H9 (cell line): Measurements from ENCODE around the gene DOC2A. TPM values are rescaled to one million over a fixed set of nuclear protein-coding genes. Genes with fewer than 3 reads are reported as not detected.

Experiments
- DNase-seq: peaks from one replicate; pipeline ENCODE4 v3.0.0-alpha.2; 2017
- H2AFZ ChIP-seq: one replicate; pipeline ENCODE4 v1.6.1; 2013; ENCODE audit warnings: mild to moderate bottlenecking, low read length, control low read depth, moderate library complexity
- H2AK5ac ChIP-seq: 2 replicates; pipeline ENCODE4 v1.6.1; 2013; ENCODE audit warnings: low read length, control low read depth, mixed read lengths; ENCODE audit not compliant: insufficient read length
- H2BK120ac ChIP-seq: one replicate; pipeline ENCODE4 v1.6.1; 2013; ENCODE audit warnings: low read depth, mild to moderate bottlenecking, low read length, control low read depth, inconsistent platforms; ENCODE audit not compliant: poor library complexity, severe bottlenecking
- H2BK12ac ChIP-seq: 2 replicates; pipeline ENCODE4 v1.6.1; 2013; ENCODE audit warnings: low read length, control low read depth, mixed read lengths, low read depth; ENCODE audit not compliant: insufficient read length
- H2BK15ac ChIP-seq: 2 replicates; pipeline ENCODE4 v1.6.1; 2013; ENCODE audit warnings: low read depth, low read length, control low read depth
- H2BK20ac ChIP-seq: one replicate; pipeline ENCODE4 v1.6.1; 2013; ENCODE audit warnings: low read depth, mild to moderate bottlenecking, low read length, control low read depth, inconsistent platforms; ENCODE audit not compliant: poor library complexity, severe bottlenecking
- H2BK5ac ChIP-seq: 2 replicates; pipeline ENCODE4 v1.6.1; 2013; ENCODE audit warnings: low read length, control low read depth, mixed read lengths; ENCODE audit not compliant: insufficient read length
- H3K14ac ChIP-seq: 2 replicates; pipeline ENCODE4 v1.6.1; 2013; ENCODE audit warnings: low read length, control low read depth; ENCODE audit not compliant: insufficient read depth
- H3K18ac ChIP-seq: 2 replicates; pipeline ENCODE4 v1.6.1; 2013; ENCODE audit warnings: low read depth, mild to moderate bottlenecking, mixed read lengths, low read length, control low read depth; ENCODE audit not compliant: insufficient read length
- H3K23ac ChIP-seq: 2 replicates; pipeline ENCODE4 v1.6.1; 2013; ENCODE audit warnings: low read length, control low read depth, mixed read lengths, low read depth; ENCODE audit not compliant: insufficient read length
- H3K23me2 ChIP-seq: 2 replicates; pipeline ENCODE4 v1.6.1; 2013; ENCODE audit warnings: low read depth, mild to moderate bottlenecking, mixed read lengths, low read length, control low read depth; ENCODE audit not compliant: insufficient read length, poor library complexity, severe bottlenecking
- H3K27ac ChIP-seq: 2 replicates; pipeline ENCODE4 v1.5.1; 2013; ENCODE audit warnings: low read length, control low read depth, mixed read lengths, low read depth; ENCODE audit not compliant: insufficient read length
- H3K27me3 ChIP-seq: 2 replicates; pipeline ENCODE4 v1.6.1; 2013; ENCODE audit warnings: low read length, control low read depth, inconsistent platforms; ENCODE audit not compliant: insufficient read depth
- H3K4ac ChIP-seq: 2 replicates; pipeline ENCODE4 v1.6.1; 2013; ENCODE audit warnings: low read depth, mild to moderate bottlenecking, control low read depth, inconsistent platforms, low read length, moderate library complexity
- H3K4me1 ChIP-seq: 2 replicates; pipeline ENCODE4 v1.6.1; 2013; ENCODE audit warnings: low read length, control low read depth, inconsistent platforms; ENCODE audit not compliant: insufficient read depth
- H3K4me2 ChIP-seq: 2 replicates; pipeline ENCODE4 v1.6.1; 2013; ENCODE audit warnings: low read length, control low read depth, mixed read lengths; ENCODE audit not compliant: insufficient read length, insufficient read depth
- H3K56ac ChIP-seq: 2 replicates; pipeline ENCODE4 v1.6.1; 2013; ENCODE audit warnings: low read depth, mild to moderate bottlenecking, mixed read lengths, low read length, control low read depth; ENCODE audit not compliant: insufficient read length
- H3K79me1 ChIP-seq: 2 replicates; pipeline ENCODE4 v1.6.1; 2013; ENCODE audit warnings: low read depth, mild to moderate bottlenecking, moderate library complexity, low read length, control low read depth, inconsistent platforms; ENCODE audit not compliant: insufficient read depth, poor library complexity, severe bottlenecking
- H3K79me2 ChIP-seq: 2 replicates; pipeline ENCODE4 v1.6.1; 2013; ENCODE audit warnings: low read length, control low read depth, inconsistent platforms; ENCODE audit not compliant: insufficient read depth
- H3K9ac ChIP-seq: 2 replicates; pipeline ENCODE4 v1.6.1; 2013; ENCODE audit warnings: low read length, control low read depth, mixed read lengths; ENCODE audit not compliant: insufficient read length; ENCODE audit errors: extremely low read depth
- H3K9me3 ChIP-seq: one replicate; pipeline ENCODE4 v1.6.1; 2013; ENCODE audit warnings: low read depth, low read length, inconsistent platforms; ENCODE audit not compliant: control insufficient read depth
- H3T11ph ChIP-seq: one replicate; pipeline ENCODE4 v1.6.1; 2013; ENCODE audit warnings: mild to moderate bottlenecking, low read length, control low read depth, inconsistent platforms
- H4K20me1 ChIP-seq: one replicate; pipeline ENCODE4 v1.6.1; 2013; ENCODE audit not compliant: control insufficient read depth, insufficient read length, insufficient read depth
- H4K5ac ChIP-seq: 2 replicates; pipeline ENCODE4 v1.6.1; 2013; ENCODE audit warnings: low read depth, mild to moderate bottlenecking, mixed read lengths, low read length, control low read depth; ENCODE audit not compliant: insufficient read length
- H4K8ac ChIP-seq: replicated peaks from 2 replicates; pipeline ENCODE4 v1.6.1; 2013; ENCODE audit warnings: low read length, control low read depth, mixed read lengths, low read depth; ENCODE audit not compliant: insufficient read length
- H4K91ac ChIP-seq: 2 replicates; pipeline ENCODE4 v1.6.1; 2013; ENCODE audit warnings: low read depth, mild to moderate bottlenecking, moderate library complexity, mixed read lengths, low read length, control low read depth; ENCODE audit not compliant: insufficient read length
- H3K27ac Mint-ChIP-seq, 3 experiments: 2 replicates in 2 of 3; 3 replicates in 1 of 3; pipeline ENCODE4 v1.8.0; 2020 to 2021; ENCODE audit warnings: mixed read lengths in 3 of 3, mild to moderate bottlenecking in 1 of 3, moderate library complexity in 1 of 3
- H3K27me3 Mint-ChIP-seq: 2 replicates; pipeline ENCODE4 v1.8.0; 2021; ENCODE audit warnings: low read depth, mild to moderate bottlenecking, moderate library complexity, mixed read lengths
- H3K36me3 Mint-ChIP-seq, 3 experiments: 2 replicates in 2 of 3; 3 replicates in 1 of 3; pipeline ENCODE4 v1.8.0; 2020 to 2021; ENCODE audit warnings: low read depth in 3 of 3, mixed read lengths in 3 of 3; ENCODE audit not compliant: insufficient read depth in 1 of 3
- H3K4me1 Mint-ChIP-seq, 2 experiments: 2 replicates each; pipeline ENCODE4 v1.8.0; 2020; ENCODE audit warnings: mixed read lengths in 2 of 2
- H3K4me3 Mint-ChIP-seq, 2 experiments: 2 replicates in 1 of 2; 3 replicates in 1 of 2; pipeline ENCODE4 v1.8.0; 2020 to 2021; ENCODE audit warnings: mild to moderate bottlenecking in 2 of 2, mixed read lengths in 2 of 2, moderate library complexity in 1 of 2
- H3K9me3 Mint-ChIP-seq, 2 experiments: 2 replicates in 1 of 2; 3 replicates in 1 of 2; pipeline ENCODE4 v1.8.0; 2020; ENCODE audit warnings: mild to moderate bottlenecking in 2 of 2, mixed read lengths in 2 of 2, moderate library complexity in 1 of 2
- WGBS: extraction: QIAGEN DNeasy Blood & Tissue Kit; methylation state at CpG from one replicate; pipeline ENCODE4 v1.1.7; 2013; ENCODE audit warnings: missing lambda C conversion rate, low lambda C conversion rate, mixed read lengths; ENCODE audit not compliant: insufficient read length; ENCODE audit errors: extremely low coverage; 5-methylcytosine and 5-hydroxymethylcytosine counted together
- total RNA-seq: library from RNA; stranded (reverse); gene quantifications from 2 replicates; pipeline ENCODE4 v1.2.1, GENCODE V29; 2021
- TF ChIP-seq, protein P1 (sequence below): fragments of 200-600 bp; sonication (generic); conservative IDR thresholded peaks from 3 replicates; pipeline ENCODE4 v1.8.0; 2021; ENCODE audit warnings: antibody characterized with exemption, mild to moderate bottlenecking

DOC2A gene
- total RNA-seq, 1 experiment from 2014 or later, result 12.2 TPM

DNA sequence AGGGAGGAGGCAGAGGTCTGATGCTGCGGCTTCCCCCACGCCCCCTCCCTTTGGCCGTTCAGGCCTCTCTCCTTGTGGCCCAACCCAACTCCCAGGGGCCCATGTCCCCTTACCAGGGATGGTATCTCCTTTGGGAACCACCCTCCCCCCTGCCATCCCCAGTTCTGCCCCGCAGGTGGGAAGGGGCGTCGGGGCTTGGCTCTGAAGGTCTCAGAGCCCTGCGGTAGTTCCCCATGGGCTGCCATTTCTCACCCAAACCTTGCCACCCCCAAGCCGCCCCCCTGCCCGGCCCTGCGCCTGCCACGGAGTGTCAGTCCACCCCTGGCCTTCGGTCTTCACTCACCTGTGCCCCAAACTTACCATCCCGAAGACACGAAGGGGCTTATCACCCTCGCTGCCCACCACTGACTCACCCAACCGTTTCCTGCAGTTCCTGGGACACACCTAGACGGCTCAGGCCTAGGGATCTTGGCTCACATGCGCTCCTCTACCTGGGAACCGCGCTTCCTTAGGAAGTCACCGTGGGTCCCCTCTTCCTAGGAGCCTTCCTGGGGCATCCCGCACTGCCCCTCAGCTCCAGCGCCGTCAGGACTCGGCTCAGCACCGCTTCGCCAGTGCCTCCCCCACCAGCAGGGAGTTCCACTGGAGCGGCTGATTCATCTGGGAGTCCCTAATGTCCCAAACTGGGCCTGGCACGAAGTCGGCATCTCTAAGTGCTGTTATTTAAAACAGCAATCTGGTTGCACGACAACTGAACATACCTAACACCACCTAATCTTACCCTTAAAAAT, 1.1 kb upstream of the DOC2A start:
- Histone ChIP-seq H3K79me2 (no peaks in the 10 kb centered on the region), H4K20me1 (no peaks in the 10 kb centered on the region), H3K79me1 (no peaks in the 10 kb centered on the region), H2BK5ac (no peak overlapping the region), H3K23ac (no peak overlapping the region), H3K4me2 (peak overlapping the region; percentile 91), H3K14ac (no peak overlapping the region; the same call in 1 of the 2 replicates), H3K27me3 (no peaks in the 10 kb centered on the region), H4K8ac (no peak overlapping the region), H2BK15ac (no peak overlapping the region), H3K9ac (no peak overlapping the region), H2BK12ac (no peak overlapping the region), H3K23me2 (peaks cover 16% of the 10 kb centered on the region), H3K18ac (no peak overlapping the region), H4K91ac (no peak overlapping the region), H3K56ac (no peak overlapping the region), H3K9me3 (no peaks in the 10 kb centered on the region), H3K4me1 (no peaks in the 10 kb centered on the region; the same call in 1 of the 2 replicates), H3T11ph (no peak overlapping the region), H3K4ac (no peak overlapping the region), H2BK20ac (no peak overlapping the region), H2AFZ (no peak overlapping the region), H3K27ac (no peak overlapping the region), H2AK5ac (no peak overlapping the region), H2BK120ac (no peak overlapping the region), H4K5ac (no peak overlapping the region)
- Mint-ChIP-seq H3K27me3 (peaks cover 38% of the 10 kb centered on the region), H3K4me1 (peaks cover 9 to 22% of the 10 kb centered on the region in 2 experiments), H3K9me3 (no peaks in the 10 kb centered on the region), H3K27ac (no peak overlapping the region), H3K4me3 (peak overlapping the region; percentile 69 to 88), H3K36me3 (peaks cover 0 to 4% (median 0%) of the 10 kb centered on the region in 3 experiments; a peak in 3 of 7 replicates)
- TF ChIP-seq, protein P1, sequence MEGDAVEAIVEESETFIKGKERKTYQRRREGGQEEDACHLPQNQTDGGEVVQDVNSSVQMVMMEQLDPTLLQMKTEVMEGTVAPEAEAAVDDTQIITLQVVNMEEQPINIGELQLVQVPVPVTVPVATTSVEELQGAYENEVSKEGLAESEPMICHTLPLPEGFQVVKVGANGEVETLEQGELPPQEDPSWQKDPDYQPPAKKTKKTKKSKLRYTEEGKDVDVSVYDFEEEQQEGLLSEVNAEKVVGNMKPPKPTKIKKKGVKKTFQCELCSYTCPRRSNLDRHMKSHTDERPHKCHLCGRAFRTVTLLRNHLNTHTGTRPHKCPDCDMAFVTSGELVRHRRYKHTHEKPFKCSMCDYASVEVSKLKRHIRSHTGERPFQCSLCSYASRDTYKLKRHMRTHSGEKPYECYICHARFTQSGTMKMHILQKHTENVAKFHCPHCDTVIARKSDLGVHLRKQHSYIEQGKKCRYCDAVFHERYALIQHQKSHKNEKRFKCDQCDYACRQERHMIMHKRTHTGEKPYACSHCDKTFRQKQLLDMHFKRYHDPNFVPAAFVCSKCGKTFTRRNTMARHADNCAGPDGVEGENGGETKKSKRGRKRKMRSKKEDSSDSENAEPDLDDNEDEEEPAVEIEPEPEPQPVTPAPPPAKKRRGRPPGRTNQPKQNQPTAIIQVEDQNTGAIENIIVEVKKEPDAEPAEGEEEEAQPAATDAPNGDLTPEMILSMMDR, result no peak
- DNase-seq, result peak; percentile 44
- no CpG with 5 or more reads among the region's 31 CpGs for WGBS
